Endothelial cell of umbilical vein (primary cell): ENCODE results near the gene IL6ST. TPM values are rescaled to one million over a fixed set of nuclear protein-coding genes. Genes with fewer than 3 reads are reported as not detected.

Experiments used
- BruUV-seq: library from RNA; stranded (reverse); fragments of 400-500 nt; replicated peaks from 2 replicates; lab custom pipeline; 2021; lab: Mats Ljungman, UMichigan
- CTCF ChIA-PET: fragments of 300-600, 350-600 bp; sonication (Branson Sonifier 250); formaldehyde crosslinking; loops from one replicate; lab custom pipeline; 2021; ENCODE audit warnings: antibody characterized with exemption, inconsistent platforms; lab: Charles Lee
- POLR2A ChIA-PET: fragments of 300-600, 350-600 bp; sonication (Branson Sonifier 250); formaldehyde crosslinking; loops from one replicate; lab custom pipeline; 2021; ENCODE audit warnings: antibody characterized with exemption, inconsistent platforms; lab: Charles Lee
- DNase-seq: peaks from one replicate; pipeline ENCODE4 v3.0.0-alpha.2; 2011; ENCODE audit warnings: low read depth, low spot score
- FAIRE-seq: peaks from 2 replicates; lab custom pipeline; 2011; peaks lifted over from hg19 to GRCh38; lab: Jason Lieb, UNC
- H2AFZ ChIP-seq: 2 replicates; pipeline ENCODE4 v1.6.0; 2012; ENCODE audit warnings: low read depth, low read length, control low read depth, inconsistent platforms
- H3K27ac ChIP-seq: 2 replicates; pipeline ENCODE4 v1.5.1; 2011; ENCODE audit warnings: low read depth, mild to moderate bottlenecking, control low read depth, low read length, moderate library complexity; ENCODE audit not compliant: insufficient read depth
- H3K27me3 ChIP-seq, 2 experiments: 2 replicates each; pipeline versions ENCODE4 v1.6.0 to v1.6.1; 2011; ENCODE audit warnings: low read length in 2 of 2, mixed read lengths in 1 of 2; ENCODE audit not compliant: control insufficient read depth in 2 of 2, insufficient read depth in 2 of 2
- H3K36me3 ChIP-seq, 2 experiments: 2 replicates in 1 of 2; 3 replicates in 1 of 2; pipeline ENCODE4 v1.5.1; 2011; ENCODE audit warnings: low read length in 2 of 2, mild to moderate bottlenecking in 1 of 2, moderate library complexity in 1 of 2; ENCODE audit not compliant: control insufficient read depth in 2 of 2, insufficient read depth in 2 of 2; ENCODE audit errors: extremely low read depth in 1 of 2
- H3K4me1 ChIP-seq: 3 replicates; pipeline ENCODE4 v1.5.1; 2011; ENCODE audit warnings: mild to moderate bottlenecking, low read length; ENCODE audit not compliant: control insufficient read depth, insufficient read depth; ENCODE audit errors: extremely low read depth
- H3K4me2 ChIP-seq: 2 replicates; pipeline ENCODE4 v1.6.1; 2011; ENCODE audit warnings: low read length, control low read depth, mixed read lengths; ENCODE audit not compliant: insufficient read depth
- H3K4me3 ChIP-seq, 3 experiments: fragments of 200-600 bp in 1 of 3; sonication (generic), shearing (Covaris generic) in 1 of 3; replicated peaks in 1 of 3; 2 replicates each; pipeline ENCODE4 v1.5.1; 2011 to 2016; ENCODE audit warnings: control low read depth in 3 of 3, low read length in 3 of 3, mild to moderate bottlenecking in 2 of 3, inconsistent platforms in 1 of 3, low read depth in 1 of 3, moderate library complexity in 1 of 3; ENCODE audit not compliant: insufficient read depth in 1 of 3
- H3K79me2 ChIP-seq: 2 replicates; pipeline ENCODE4 v1.6.0; 2012; ENCODE audit warnings: low read length, inconsistent platforms; ENCODE audit not compliant: control insufficient read depth, insufficient read depth
- H3K9ac ChIP-seq: replicated peaks from 2 replicates; pipeline ENCODE3; 2011; ENCODE audit warnings: low read length, control low read depth; ENCODE audit not compliant: insufficient read depth; ENCODE audit errors: extremely low read depth
- H3K9me1 ChIP-seq: replicated peaks from 3 replicates; pipeline ENCODE4 v1.6.0; 2011; ENCODE audit warnings: mild to moderate bottlenecking, low read length; ENCODE audit not compliant: control insufficient read depth, insufficient read depth; ENCODE audit errors: extremely low read depth
- H3K9me3 ChIP-seq: replicated peaks from 2 replicates; pipeline ENCODE4 v1.5.1; 2012; ENCODE audit warnings: low read length, inconsistent platforms; ENCODE audit not compliant: control insufficient read depth, insufficient read depth
- H4K20me1 ChIP-seq: replicated peaks from 2 replicates; pipeline ENCODE3; 2011; ENCODE audit warnings: mild to moderate bottlenecking, low read length; ENCODE audit not compliant: control insufficient read depth, insufficient read depth; ENCODE audit errors: extremely low read depth
- EZH2 ChIP-seq: IDR thresholded peaks from 2 replicates; pipeline ENCODE4 v1.6.1; 2012; ENCODE audit warnings: borderline replicate concordance, low read depth, mild to moderate bottlenecking, moderate library complexity, low read length, inconsistent platforms; ENCODE audit not compliant: severe bottlenecking
- FOS ChIP-seq: IDR thresholded peaks from 2 replicates; pipeline ENCODE4 v1.6.1; 2011; ENCODE audit warnings: mild to moderate bottlenecking, low read length, moderate library complexity, borderline replicate concordance; ENCODE audit not compliant: insufficient read depth
- GATA2 ChIP-seq: IDR thresholded peaks from 2 replicates; pipeline ENCODE4 v1.7.0; 2011; ENCODE audit warnings: low read depth, mild to moderate bottlenecking, moderate library complexity, mixed read lengths, low read length; ENCODE audit not compliant: insufficient read length, insufficient read depth
- JUN ChIP-seq: IDR thresholded peaks from 2 replicates; pipeline ENCODE4 v1.6.1; 2011; ENCODE audit warnings: borderline replicate concordance, low read depth; ENCODE audit not compliant: insufficient read length, insufficient read depth
- MYC ChIP-seq: IDR thresholded peaks from one replicate; pipeline ENCODE4 v1.6.1; 2011; ENCODE audit warnings: mild to moderate bottlenecking, low read depth, low read length
- POLR2A ChIP-seq: IDR thresholded peaks from 2 replicates; pipeline ENCODE4 v1.6.1; 2012; ENCODE audit warnings: low read depth, mild to moderate bottlenecking, control low read depth, low read length
- POLR2AphosphoS5 ChIP-seq: IDR thresholded peaks from 2 replicates; pipeline ENCODE4 v1.6.1; 2012; ENCODE audit warnings: low read depth, mild to moderate bottlenecking, control low read depth, low read length, moderate library complexity; ENCODE audit not compliant: insufficient read depth
- dilution Hi-C: fragments of 300-500 bp; cut with MboI; formaldehyde crosslinking; loops from one replicate; pipeline ENCODE4 v1.15.0; 2019; ENCODE audit warnings: low sequenced_read_pairs; ENCODE audit not compliant: extremely low pct_ligation_motif_present
- intact Hi-C: fragments of 100-400 bp; cut with micrococcal nuclease; formaldehyde crosslinking; loops from one replicate; pipeline ENCODE4 v1.10.0; 2022
- polyA plus RNA-seq, 4 experiments: library from polyadenylated mRNA; depleted of rRNA in 3 of 4; stranded (reverse) in 3 of 4; unstranded in 1 of 4; fragments of >200 nt; gene quantifications; 2 replicates each; pipeline versions ENCODE4 v1.2.1 to v1.2.3, GENCODE V29; 2011 to 2012; ENCODE audit warnings: missing spikeins in 1 of 4
- total RNA-seq: library from RNA; stranded (reverse); gene quantifications from 2 replicates; pipeline ENCODE4 v1.2.3, GENCODE V29; 2021
- TF ChIP-seq, protein P1 (sequence below): IDR thresholded peaks from 2 replicates; pipeline ENCODE4 v1.6.1; 2011; ENCODE audit not compliant: insufficient read depth, insufficient read length
- TF ChIP-seq, protein P2 (sequence below), 2 donors: IDR thresholded peaks; 1 replicate in 1 of 2; 2 replicates in 1 of 2; pipeline ENCODE4 v1.5.1; 2011; ENCODE audit warnings: low read length in 2 of 2, mild to moderate bottlenecking in 2 of 2, moderate library complexity in 2 of 2, control low read depth in 1 of 2, inconsistent platforms in 1 of 2, low read depth in 1 of 2; ENCODE audit not compliant: insufficient read depth in 1 of 2; ENCODE audit errors: extremely low read depth in 1 of 2

IL6ST gene
- total and polyA plus RNA-seq, 2 donors (not counting 3 experiments of a cell fraction or from before 2014, with no cell fraction given) = 135 to 345 TPM

DNA sequence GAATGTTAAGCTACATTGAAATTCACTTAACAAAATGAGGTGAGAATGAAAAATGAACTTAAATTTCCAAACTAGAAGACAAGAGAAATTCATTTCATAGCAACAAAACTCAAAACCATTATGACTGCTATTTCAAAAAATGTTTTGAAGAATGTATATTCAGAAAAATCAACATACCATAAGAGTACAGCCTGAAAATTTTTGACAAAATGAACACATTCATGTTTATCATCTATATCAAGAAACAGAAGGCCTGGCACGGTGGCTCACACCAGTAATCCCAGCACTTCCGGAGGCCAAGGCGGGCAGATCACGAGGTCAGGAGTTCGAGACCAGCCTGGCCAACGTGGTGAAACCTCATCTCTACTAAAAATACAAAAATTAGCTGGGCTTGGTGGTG is 4.2 kb upstream of the IL6ST start:
- FAIRE-seq (no peak), DNase-seq (no peak)
- Histone ChIP-seq H3K27me3 (no peaks in the 10 kb centered on the region), H3K9me3 (no peaks in the 10 kb centered on the region), H2AFZ (no peak overlapping the region), H3K36me3 (no peaks in the 10 kb centered on the region), H3K9ac (no peak overlapping the region), H3K4me3 (no peak overlapping the region), H3K4me2 (no peak overlapping the region), H3K9me1 (no peaks in the 10 kb centered on the region), H3K4me1 (peaks cover 11% of the 10 kb centered on the region), H3K27ac (no peak overlapping the region), H3K79me2 (peaks cover 11% of the 10 kb centered on the region), H4K20me1 (no peaks in the 10 kb centered on the region)
- CTCF ChIA-PET = interaction anchor here (1.4 kb wide), 1 partner anchor 9 kb away, joined by 3 read pairs; no protein-coding TSS in a partner anchor
- dilution Hi-C loops (no loop called here), intact Hi-C loops (no loop called here)
- no peak for TF ChIP-seq EZH2
- TF ChIP-seq POLR2AphosphoS5 = no peak
- TF ChIP-seq, protein P1, sequence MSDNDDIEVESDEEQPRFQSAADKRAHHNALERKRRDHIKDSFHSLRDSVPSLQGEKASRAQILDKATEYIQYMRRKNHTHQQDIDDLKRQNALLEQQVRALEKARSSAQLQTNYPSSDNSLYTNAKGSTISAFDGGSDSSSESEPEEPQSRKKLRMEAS = no peak
- TF ChIP-seq MYC = no peak
- TF ChIP-seq, protein P2, sequence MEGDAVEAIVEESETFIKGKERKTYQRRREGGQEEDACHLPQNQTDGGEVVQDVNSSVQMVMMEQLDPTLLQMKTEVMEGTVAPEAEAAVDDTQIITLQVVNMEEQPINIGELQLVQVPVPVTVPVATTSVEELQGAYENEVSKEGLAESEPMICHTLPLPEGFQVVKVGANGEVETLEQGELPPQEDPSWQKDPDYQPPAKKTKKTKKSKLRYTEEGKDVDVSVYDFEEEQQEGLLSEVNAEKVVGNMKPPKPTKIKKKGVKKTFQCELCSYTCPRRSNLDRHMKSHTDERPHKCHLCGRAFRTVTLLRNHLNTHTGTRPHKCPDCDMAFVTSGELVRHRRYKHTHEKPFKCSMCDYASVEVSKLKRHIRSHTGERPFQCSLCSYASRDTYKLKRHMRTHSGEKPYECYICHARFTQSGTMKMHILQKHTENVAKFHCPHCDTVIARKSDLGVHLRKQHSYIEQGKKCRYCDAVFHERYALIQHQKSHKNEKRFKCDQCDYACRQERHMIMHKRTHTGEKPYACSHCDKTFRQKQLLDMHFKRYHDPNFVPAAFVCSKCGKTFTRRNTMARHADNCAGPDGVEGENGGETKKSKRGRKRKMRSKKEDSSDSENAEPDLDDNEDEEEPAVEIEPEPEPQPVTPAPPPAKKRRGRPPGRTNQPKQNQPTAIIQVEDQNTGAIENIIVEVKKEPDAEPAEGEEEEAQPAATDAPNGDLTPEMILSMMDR (IDR thresholded peaks at IDR 0.05; ENCODE audit: extremely low read depth in 1 of 2, insufficient read depth in 1 of 2, low read depth in 1 of 2, low read length in 2 of 2) = no peak
- TF ChIP-seq JUN = no peak
- no peak for TF ChIP-seq POLR2A
- no peak for TF ChIP-seq GATA2
- TF ChIP-seq FOS = no peak
- POLR2A ChIA-PET = no interaction called here
- BruUV-seq = no TSS peak
